OCI-LY3 (cell line): ENCODE measurements around the gene ZNF324B.

Experiments
- CTCF ChIP-seq: fragments of 200-600, 300-600 bp; sonication (generic); IDR thresholded peaks from 2 replicates; pipeline ENCODE4 v1.5.1; 2014; ENCODE audit warnings: antibody characterized with exemption, low read length, low read depth
- EZH2phosphoT487 ChIP-seq: fragments of 200-600 bp; shearing (Covaris generic); IDR thresholded peaks from 2 replicates; pipeline ENCODE4 v1.6.1; 2018; ENCODE audit warnings: antibody characterized with exemption, mixed run types, low read depth

DNA sequence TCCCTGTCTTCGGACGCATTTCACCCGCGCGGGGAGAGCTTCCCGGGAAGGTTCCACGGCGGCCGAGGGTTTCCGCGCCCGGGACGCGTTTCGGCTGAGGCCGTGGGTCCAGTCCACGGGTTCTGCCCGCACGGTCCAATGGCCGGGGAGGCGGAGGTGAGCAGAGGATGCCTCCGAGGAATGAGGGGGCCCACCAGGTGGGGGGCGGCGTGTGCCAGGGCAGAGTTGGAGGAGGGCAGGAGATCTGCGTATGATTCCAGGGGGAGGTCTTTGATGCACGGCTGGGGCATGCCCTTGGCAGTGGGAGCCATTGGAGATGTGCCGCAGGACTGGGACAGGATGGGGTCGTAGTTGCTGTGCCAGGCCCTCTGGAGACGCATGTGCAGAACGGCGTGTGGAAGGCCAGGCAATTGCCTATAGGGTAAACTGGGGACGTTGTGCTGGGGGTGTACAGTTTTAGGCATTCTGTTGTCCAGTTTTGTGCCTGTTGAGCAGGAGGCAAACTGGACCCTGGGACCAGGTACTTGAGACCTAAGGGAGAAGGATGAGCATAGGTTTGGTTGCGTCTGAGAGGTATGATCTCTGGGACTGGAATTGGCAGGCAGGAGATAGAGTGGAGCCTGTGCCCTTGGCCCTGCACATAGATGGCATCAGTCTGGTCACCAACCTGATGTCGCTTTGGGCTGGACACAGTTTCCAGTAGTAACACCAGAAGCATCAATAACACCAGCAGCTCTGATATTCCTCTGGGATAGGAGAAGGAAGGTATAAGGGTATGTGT lies 42.2 kb upstream of the ZNF324B start:
- TF ChIP-seq CTCF (no peak), EZH2phosphoT487 (no peak)
